Activated T-cell treated with anti-CD3 and anti-CD28 coated beads, Interleukin-2, amount 50 U/mL, for 24 hours (primary cell): ENCODE measurements around the gene MTUS2.

Source experiments
- DNase-seq: peaks from one replicate; pipeline ENCODE4 v3.0.0-alpha.2; 2020
- H3K27ac Mint-ChIP-seq: 2 replicates; pipeline ENCODE4 v1.8.0; 2020; ENCODE audit warnings: mild to moderate bottlenecking, mixed read lengths
- H3K27me3 Mint-ChIP-seq: 2 replicates; pipeline ENCODE4 v1.8.0; 2020; ENCODE audit warnings: mixed read lengths
- H3K36me3 Mint-ChIP-seq: 2 replicates; pipeline ENCODE4 v1.8.0; 2020; ENCODE audit warnings: low read depth, mixed read lengths
- H3K4me1 Mint-ChIP-seq: 2 replicates; pipeline ENCODE4 v1.8.0; 2020; ENCODE audit warnings: low read depth, mixed read lengths
- H3K4me3 Mint-ChIP-seq: 2 replicates; pipeline ENCODE4 v1.8.0; 2020; ENCODE audit warnings: mild to moderate bottlenecking, moderate library complexity, mixed read lengths
- H3K9me3 Mint-ChIP-seq: 2 replicates; pipeline ENCODE4 v1.8.0; 2020; ENCODE audit warnings: mixed read lengths

MTUS2 gene

GRCh38 chr13:28820099-28821051 is at the start of gene MTUS2:
TSS of gene MTUS2 (plus strand) at chr13:28820339.
- Mint-ChIP-seq H3K9me3 (peaks cover 2% of the 10 kb centered on the region), H3K4me1 (peaks cover 6% of the 10 kb centered on the region), H3K27ac (no peak within 1 kb of the TSS), H3K27me3 (peaks cover 82% of the 10 kb centered on the region), H3K4me3 (peak within 1 kb of the TSS; percentile 62), H3K36me3 (no peaks in the 10 kb centered on the region)
- peak; percentile 42 for DNase-seq

DNA sequence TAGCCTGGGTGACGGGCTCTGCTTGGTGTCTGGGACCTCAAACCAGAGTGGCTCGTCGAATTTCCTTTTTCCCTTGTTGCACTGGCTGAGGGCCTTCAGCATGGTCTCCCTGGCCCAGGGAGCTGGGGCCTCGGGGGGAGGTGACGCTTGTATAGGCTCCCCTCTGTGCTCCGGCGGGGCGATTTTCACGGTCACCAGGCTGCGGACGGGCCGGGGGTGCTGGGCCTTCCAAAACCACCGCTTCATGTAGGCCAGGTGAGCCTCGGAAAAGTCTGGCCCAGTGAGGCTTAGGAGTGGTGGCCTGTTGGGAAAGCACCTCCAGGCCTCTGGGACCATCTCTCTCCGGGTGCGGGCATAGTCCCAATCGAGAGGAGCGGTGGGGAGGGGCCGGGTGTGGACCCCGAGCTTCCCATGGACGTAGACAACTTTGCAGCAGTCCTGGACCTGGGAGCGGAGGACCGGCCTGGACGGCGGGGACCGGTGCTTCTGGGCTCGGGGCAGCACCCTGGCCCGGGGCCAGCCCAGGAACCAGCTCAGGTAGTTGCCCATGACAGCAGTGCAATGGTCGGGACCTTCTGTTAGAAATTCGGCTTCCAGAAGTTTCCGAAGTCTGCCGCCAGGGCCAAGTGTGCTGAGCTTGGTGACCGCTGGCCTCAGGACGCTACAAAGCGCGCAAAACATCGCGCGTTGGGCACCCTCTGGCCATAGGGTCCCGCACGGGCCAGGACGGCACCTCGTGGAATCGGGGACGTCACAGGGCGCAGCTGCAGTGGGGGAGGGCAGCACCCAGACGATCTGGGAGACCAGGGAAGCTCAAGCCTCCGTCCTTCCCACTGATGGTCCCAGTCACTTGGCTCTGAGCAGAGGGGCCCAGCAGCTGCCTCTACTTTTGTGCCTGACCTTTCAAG is 41.6 kb upstream of the MTUS2 start:
- no peak overlapping the region for H3K27ac Mint-ChIP-seq
- no peak overlapping the region for H3K4me3 Mint-ChIP-seq
- peaks cover 40% of the 10 kb centered on the region for H3K27me3 Mint-ChIP-seq
- no peaks in the 10 kb centered on the region for H3K4me1 Mint-ChIP-seq
- no peaks in the 10 kb centered on the region for H3K36me3 Mint-ChIP-seq
- H3K9me3 Mint-ChIP-seq, result peaks cover 11% of the 10 kb centered on the region
- no peak for DNase-seq

- H3K27me3 Mint-ChIP-seq, result peaks cover 51% of the 10 kb centered on the region
- no peak overlapping the region for H3K27ac Mint-ChIP-seq
- H3K9me3 Mint-ChIP-seq, result no peaks in the 10 kb centered on the region
- H3K36me3 Mint-ChIP-seq, result no peaks in the 10 kb centered on the region
- no peak for DNase-seq
- H3K4me1 Mint-ChIP-seq, result no peaks in the 10 kb centered on the region
- no peak overlapping the region for H3K4me3 Mint-ChIP-seq
Observed at GRCh38 chr13:28792992-28793391, 27.1 kb upstream of the MTUS2 start.

GRCh38 chr13:28794396-28794795 is 25.7 kb upstream of the MTUS2 start:
- H3K36me3 Mint-ChIP-seq, result no peaks in the 10 kb centered on the region
- H3K27ac Mint-ChIP-seq, result no peak overlapping the region
- peaks cover 50% of the 10 kb centered on the region for H3K27me3 Mint-ChIP-seq
- H3K4me3 Mint-ChIP-seq, result no peak overlapping the region
- H3K9me3 Mint-ChIP-seq, result no peaks in the 10 kb centered on the region
- no peaks in the 10 kb centered on the region for H3K4me1 Mint-ChIP-seq
- DNase-seq, result no peak

GRCh38 chr13:28796938-28797257 is 23.2 kb upstream of the MTUS2 start:
- DNase-seq, result no peak
- H3K4me1 Mint-ChIP-seq, result no peaks in the 10 kb centered on the region
- no peak overlapping the region for H3K27ac Mint-ChIP-seq
- H3K36me3 Mint-ChIP-seq, result no peaks in the 10 kb centered on the region
- no peaks in the 10 kb centered on the region for H3K9me3 Mint-ChIP-seq
- no peak overlapping the region for H3K4me3 Mint-ChIP-seq
- peaks cover 40% of the 10 kb centered on the region for H3K27me3 Mint-ChIP-seq

- Mint-ChIP-seq H3K36me3 (no peaks in the 10 kb centered on the region), H3K9me3 (peaks cover 8% of the 10 kb centered on the region), H3K27me3 (peaks cover 22% of the 10 kb centered on the region), H3K27ac (no peak overlapping the region), H3K4me3 (no peak overlapping the region), H3K4me1 (no peaks in the 10 kb centered on the region)
- DNase-seq, result peak; percentile 41
Observed at GRCh38 chr13:28805193-28805819, 14.8 kb upstream of the MTUS2 start.

GRCh38 chr13:28817204-28817603 is 2.9 kb upstream of the MTUS2 start:
- peaks cover 6% of the 10 kb centered on the region for H3K4me1 Mint-ChIP-seq
- peaks cover 54% of the 10 kb centered on the region for H3K27me3 Mint-ChIP-seq
- no peak overlapping the region for H3K4me3 Mint-ChIP-seq
- DNase-seq, result no peak
- no peaks in the 10 kb centered on the region for H3K36me3 Mint-ChIP-seq
- H3K27ac Mint-ChIP-seq, result no peak overlapping the region
- peaks cover 2% of the 10 kb centered on the region for H3K9me3 Mint-ChIP-seq

GRCh38 chr13:28819046-28819730 is 951 bp upstream of the MTUS2 start:
- H3K4me1 Mint-ChIP-seq, result peaks cover 6% of the 10 kb centered on the region
- peak overlapping the region; percentile 34 for H3K4me3 Mint-ChIP-seq
- no peak for DNase-seq
- H3K9me3 Mint-ChIP-seq, result peaks cover 2% of the 10 kb centered on the region
- H3K27ac Mint-ChIP-seq, result no peak overlapping the region
- peaks cover 72% of the 10 kb centered on the region for H3K27me3 Mint-ChIP-seq
- H3K36me3 Mint-ChIP-seq, result no peaks in the 10 kb centered on the region

DNA sequence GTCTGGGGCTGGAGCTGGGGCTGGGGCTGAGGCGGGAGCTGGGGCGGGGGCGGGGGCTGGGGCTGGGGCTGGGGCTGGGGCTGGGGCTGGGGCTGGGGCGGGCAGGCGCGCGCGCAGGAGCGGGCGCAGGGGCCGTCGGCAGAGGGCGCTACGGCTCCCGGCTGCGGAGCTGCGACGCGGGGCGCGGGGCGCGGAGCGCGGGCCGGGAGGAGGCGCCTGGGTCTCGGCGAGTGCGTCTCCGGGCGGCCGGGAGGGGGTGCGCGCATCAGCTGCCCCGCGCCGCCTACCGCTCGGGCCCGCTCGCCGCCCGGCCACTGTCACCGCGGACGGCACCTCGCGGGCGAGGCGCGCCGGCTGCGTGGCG is 422 bp upstream of the MTUS2 start:
- Mint-ChIP-seq H3K27me3 (peaks cover 76% of the 10 kb centered on the region), H3K9me3 (peaks cover 2% of the 10 kb centered on the region), H3K36me3 (no peaks in the 10 kb centered on the region), H3K27ac (no peak overlapping the region), H3K4me3 (no peak overlapping the region), H3K4me1 (peaks cover 6% of the 10 kb centered on the region)
- DNase-seq, result peak; percentile 67

GRCh38 chr13:28822151-28822550 is 2.0 kb downstream of the MTUS2 start:
- Mint-ChIP-seq H3K4me3 (no peak overlapping the region), H3K27ac (no peak overlapping the region), H3K9me3 (no peaks in the 10 kb centered on the region), H3K27me3 (peaks cover 77% of the 10 kb centered on the region), H3K4me1 (peaks cover 6% of the 10 kb centered on the region), H3K36me3 (no peaks in the 10 kb centered on the region)
- DNase-seq, result no peak

DNA sequence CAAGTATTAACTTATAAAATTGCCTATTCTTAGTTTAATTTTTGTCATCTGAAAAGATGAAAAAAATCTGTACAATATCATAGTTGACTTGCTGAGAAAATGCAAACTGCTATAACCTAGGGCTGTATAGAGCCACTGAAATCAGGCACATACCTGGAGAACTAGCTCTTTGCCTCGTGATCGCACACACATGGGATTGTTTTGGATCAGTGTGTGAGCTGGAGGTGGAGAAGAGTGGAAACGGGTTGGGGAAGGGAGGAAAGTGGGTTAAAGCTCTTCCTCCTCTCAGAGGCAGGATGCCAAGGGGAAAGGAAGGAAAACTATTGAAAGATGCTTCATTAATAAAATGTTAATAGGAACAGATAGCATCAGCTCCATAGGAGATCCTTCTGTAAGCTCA is 2.7 kb downstream of the MTUS2 start:
- peaks cover 6% of the 10 kb centered on the region for H3K4me1 Mint-ChIP-seq
- H3K4me3 Mint-ChIP-seq, result no peak overlapping the region
- DNase-seq, result no peak
- no peak overlapping the region for H3K27ac Mint-ChIP-seq
- H3K27me3 Mint-ChIP-seq, result peaks cover 70% of the 10 kb centered on the region
- peaks cover 6% of the 10 kb centered on the region for H3K9me3 Mint-ChIP-seq
- H3K36me3 Mint-ChIP-seq, result no peaks in the 10 kb centered on the region

DNA sequence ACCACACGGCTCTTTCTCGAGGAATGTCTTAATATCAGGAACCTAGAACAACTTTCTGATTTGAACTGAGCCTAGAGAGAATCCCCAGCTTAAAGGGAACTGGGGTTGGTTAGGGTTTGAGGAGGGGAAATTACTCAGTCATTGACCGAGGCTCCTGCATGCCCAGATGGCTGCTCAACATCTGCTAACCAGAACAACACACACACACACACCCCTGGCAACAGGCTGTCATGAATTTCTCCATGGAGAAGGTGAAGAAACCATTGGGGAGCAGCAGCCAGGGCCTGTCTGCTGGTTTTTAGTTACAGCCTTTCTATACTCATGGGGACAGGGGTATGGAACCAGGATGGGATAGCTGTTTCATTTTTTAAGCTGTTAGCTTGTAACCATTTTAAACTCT is 5.2 kb downstream of the MTUS2 start:
- H3K4me1 Mint-ChIP-seq, result peaks cover 3% of the 10 kb centered on the region
- H3K27me3 Mint-ChIP-seq, result peaks cover 51% of the 10 kb centered on the region

GRCh38 chr13:28826368-28826767 is 6.2 kb downstream of the MTUS2 start:
- H3K27ac Mint-ChIP-seq, result no peak overlapping the region
- H3K4me3 Mint-ChIP-seq, result no peak overlapping the region
- peaks cover 24% of the 10 kb centered on the region for H3K9me3 Mint-ChIP-seq
- no peak for DNase-seq
- H3K36me3 Mint-ChIP-seq, result no peaks in the 10 kb centered on the region
- peaks cover 44% of the 10 kb centered on the region for H3K27me3 Mint-ChIP-seq
- no peaks in the 10 kb centered on the region for H3K4me1 Mint-ChIP-seq

More for the DNA sequence above, 5.2 kb downstream of the MTUS2 start:
- H3K4me3 Mint-ChIP-seq, result no peak overlapping the region
- DNase-seq, result no peak
- H3K27ac Mint-ChIP-seq, result no peak overlapping the region
- no peaks in the 10 kb centered on the region for H3K36me3 Mint-ChIP-seq
- H3K9me3 Mint-ChIP-seq, result peaks cover 15% of the 10 kb centered on the region

GRCh38 chr13:28830580-28830979 is 10.4 kb downstream of the MTUS2 start:
- DNase-seq, result no peak
- Mint-ChIP-seq H3K27me3 (peaks cover 4% of the 10 kb centered on the region), H3K36me3 (no peaks in the 10 kb centered on the region), H3K9me3 (peaks cover 25% of the 10 kb centered on the region), H3K27ac (no peak overlapping the region), H3K4me3 (no peak overlapping the region), H3K4me1 (no peaks in the 10 kb centered on the region)
